ENCODE measurements around the gene ZNF471. TPM values are rescaled to one million over a fixed set of nuclear protein-coding genes. Genes with fewer than 3 reads are reported as not detected.
A peak's percentile ranks its signal among the peaks of the same experiment; 100 is the strongest.

Gene ZNF471
- total RNA-seq (ENCODE audit: insufficient read depth, low replicate concordance) = 12.8 TPM

GRCh38 chr19:56507446-56508289 is at the start of gene ZNF471:
Gene ZNF471, plus strand, starts transcription at chr19:56507855. Its CDS starts 3,717 bp downstream, at chr19:56511572.
- peak; percentile 100 for DNase-seq (ENCODE audit: low spot score)

DNA sequence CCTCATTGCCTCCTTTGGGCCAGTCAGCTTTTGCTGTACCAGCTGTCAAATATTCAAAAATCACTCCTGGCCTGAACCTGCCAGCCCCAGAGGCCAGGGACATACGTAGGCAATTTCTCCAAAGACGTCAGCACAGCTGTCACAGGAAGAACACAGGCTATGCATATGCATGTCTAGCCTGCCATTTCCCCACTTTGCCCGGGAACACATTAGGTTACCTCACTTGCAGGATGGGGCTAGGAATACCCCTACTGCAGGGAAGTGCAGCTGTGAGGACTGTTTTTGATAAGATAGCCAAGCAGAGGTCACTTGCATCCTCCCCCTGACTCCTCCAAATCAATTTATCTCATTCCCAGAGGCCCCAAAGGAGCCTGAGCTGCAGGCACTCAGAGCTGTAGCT is 33.3 kb upstream of the ZNF471 start:
- DNase-seq (ENCODE audit: low spot score) = no peak

DNA sequence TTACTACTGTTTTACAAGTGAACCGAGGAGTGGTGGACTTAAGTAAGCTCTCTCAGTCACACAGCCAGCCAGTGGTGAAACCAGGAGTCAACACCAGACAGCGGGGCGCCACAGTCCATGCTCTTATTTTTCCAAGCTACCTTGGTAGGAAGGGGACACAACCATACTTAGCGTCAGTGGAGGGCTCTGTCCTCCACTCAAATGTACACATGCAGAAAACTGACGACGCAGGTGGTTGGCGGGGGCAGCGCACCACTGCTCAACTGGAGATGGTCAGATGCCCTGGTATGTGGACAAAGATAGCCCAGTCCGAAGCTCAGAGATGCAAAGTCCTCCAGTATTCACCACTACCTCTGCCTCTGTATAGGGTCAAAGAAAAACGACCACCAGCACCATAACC is 31.6 kb upstream of the ZNF471 start:
- DNase-seq (ENCODE audit: low spot score) = no peak

DNA sequence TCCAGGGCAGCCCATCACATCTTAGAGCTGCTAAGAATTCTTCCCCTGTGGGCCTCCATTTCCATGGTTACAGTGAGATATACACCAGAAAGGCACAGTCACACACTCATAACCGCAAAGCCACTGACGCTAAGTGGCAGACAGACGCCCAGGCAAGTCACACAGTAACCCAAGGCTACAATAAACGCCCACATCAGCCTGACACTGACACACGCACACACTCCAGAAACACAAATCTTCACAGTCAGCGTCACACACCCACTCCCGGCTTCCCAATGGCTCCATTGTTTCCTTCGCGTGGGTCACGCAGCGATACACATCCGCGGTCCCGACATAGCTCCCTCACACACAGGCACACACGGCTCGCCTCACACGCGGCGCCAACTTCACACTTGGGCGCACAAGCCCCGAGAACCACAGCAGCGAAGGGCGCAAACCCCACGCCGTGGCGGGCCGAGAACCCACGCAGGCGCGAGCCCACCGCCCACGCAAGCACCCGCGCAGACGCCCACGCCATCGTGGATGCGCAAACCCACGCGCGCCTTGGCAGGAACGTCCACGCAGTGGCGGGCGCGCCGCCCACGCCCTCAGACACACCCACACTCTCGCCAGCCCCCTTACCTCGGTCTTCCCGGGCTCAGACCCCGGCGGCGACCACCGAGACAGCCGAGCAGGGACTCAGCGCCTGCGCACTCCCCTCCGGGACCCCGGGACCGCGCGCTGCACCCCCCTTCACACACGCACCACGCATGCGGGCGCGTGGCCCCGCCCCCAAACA is 30.8 kb upstream of the ZNF471 start, which contains the start of gene ZNF667:
Gene ZNF667, minus strand, starts transcription at position 695 of the 778 bp plus-strand sequence. CDS start 14,975 bp downstream, outside the sequence.
- peak; percentile 57 for DNase-seq (ENCODE audit: low spot score)

DNA sequence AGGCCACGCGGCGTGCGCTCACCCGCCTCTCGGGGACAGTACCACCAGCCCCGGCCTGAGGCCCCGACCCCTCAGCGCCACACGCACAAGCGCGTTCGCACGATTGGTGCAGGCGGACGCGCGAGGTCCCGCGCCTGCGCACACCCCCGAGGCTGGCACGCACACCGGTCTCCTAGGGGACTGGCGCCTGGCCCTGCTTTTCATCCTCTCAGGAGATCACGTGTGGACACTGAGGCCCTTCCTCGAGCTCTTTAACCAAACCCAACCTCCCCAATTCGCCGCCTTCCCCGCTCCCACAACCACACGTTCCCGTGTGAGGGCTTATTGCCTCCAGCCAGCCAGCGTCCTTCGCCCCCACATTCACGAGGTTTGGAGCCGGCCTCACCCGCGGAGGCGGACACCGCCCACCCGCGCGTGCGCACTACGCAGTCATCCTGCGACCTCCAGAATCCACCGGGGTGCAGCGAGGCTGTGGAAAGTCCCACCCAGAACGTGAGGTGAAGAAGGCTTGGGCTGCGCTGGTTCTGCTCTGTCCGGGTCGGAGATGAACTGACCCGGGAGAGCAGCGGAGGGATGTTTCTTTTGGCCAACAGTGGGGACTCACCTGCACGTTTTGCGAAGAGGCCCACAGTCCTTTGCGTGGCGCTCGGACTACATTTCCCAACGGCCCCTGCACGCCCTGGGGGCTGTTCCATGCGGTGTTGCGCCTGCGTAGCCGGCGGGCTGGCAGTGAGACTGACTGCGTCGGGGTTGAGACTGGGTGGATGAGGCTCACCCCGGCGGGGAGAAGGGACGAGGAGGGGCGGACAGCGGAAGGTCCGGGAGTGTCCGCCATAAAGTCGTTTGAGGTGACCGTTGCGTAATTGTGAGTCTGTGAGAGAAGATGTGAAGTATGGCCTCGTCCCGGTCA is 30.0 kb upstream of the ZNF471 start:
- DNase-seq (ENCODE audit: low spot score) = peak; percentile 98

GRCh38 chr19:56491399-56491798 is 16.3 kb upstream of the ZNF471 start:
- no peak for DNase-seq (ENCODE audit: low spot score)

- no peak for DNase-seq (ENCODE audit: low spot score)
These were observed 3.1 kb upstream of the ZNF471 start for GRCh38 chr19:56504581-56504980.

DNA sequence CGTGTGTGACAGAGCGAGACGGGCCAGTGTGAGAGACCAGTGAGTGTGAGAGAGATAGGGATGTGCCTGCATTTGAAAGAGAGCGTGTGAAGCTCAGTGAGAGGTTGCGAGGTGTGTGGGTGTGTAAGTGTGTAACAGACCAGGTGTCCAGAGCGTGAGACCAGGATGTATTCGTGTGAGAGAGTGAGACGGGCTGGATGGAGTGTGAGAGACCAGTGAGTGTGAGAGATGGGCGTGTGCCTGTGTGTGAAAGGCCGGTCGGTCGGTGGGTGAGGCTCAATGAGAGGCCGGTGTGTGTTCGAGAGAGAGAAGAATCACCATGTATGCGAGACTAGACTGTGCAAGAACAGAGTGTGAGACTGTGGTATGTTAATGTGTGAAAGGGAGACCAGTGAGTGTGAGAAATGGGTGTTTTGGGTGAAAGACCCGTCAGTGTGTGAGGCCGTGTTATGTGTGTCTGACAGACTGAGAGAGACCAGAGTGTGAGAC is 679 bp downstream of the ZNF471 start:
- no peak for DNase-seq (ENCODE audit: low spot score)

DNA sequence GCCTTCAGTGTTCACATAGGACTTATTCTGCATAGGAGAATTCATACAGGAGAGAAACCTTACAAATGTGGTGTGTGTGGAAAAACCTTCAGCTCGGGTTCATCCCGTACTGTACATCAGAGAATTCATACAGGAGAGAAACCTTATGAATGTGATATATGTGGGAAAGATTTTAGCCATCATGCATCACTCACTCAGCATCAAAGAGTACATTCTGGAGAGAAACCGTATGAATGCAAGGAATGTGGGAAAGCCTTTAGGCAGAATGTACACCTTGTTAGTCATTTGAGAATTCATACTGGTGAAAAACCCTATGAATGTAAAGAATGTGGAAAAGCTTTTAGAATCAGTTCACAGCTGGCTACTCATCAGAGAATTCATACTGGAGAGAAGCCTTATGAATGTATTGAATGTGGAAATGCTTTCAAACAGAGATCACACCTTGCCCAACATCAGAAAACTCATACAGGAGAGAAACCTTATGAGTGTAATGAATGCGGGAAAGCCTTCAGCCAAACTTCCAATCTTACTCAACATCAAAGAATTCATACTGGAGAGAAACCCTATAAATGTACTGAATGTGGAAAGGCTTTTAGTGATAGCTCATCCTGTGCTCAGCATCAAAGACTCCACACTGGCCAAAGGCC is 17.7 kb downstream of the ZNF471 start:
- DNase-seq (ENCODE audit: low spot score) = no peak

DNA sequence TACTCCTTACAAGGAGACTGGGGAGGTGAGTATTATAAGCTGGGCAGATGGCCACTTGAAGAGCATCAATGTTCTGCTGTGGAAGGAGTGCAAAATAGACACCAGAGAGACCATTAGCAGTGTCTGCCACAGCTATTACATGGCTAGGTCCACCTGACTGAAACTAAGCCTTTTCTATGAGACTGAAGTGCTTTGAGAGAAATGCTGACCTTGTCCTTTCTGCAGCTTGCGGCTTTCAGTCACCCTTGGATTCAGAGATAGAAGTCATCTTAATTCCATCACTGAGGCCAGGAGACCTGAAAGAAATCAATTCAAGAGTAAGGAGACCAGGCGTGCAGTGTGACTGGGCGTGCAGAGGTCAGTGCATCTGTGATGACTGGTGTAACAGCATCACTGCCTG is 29.8 kb downstream of the ZNF471 start:
- no peak for DNase-seq (ENCODE audit: low spot score)

GRCh38 chr19:56538254-56538760 is 30.7 kb downstream of the ZNF471 start:
- DNase-seq (ENCODE audit: low spot score) = peak; percentile 95

DNA sequence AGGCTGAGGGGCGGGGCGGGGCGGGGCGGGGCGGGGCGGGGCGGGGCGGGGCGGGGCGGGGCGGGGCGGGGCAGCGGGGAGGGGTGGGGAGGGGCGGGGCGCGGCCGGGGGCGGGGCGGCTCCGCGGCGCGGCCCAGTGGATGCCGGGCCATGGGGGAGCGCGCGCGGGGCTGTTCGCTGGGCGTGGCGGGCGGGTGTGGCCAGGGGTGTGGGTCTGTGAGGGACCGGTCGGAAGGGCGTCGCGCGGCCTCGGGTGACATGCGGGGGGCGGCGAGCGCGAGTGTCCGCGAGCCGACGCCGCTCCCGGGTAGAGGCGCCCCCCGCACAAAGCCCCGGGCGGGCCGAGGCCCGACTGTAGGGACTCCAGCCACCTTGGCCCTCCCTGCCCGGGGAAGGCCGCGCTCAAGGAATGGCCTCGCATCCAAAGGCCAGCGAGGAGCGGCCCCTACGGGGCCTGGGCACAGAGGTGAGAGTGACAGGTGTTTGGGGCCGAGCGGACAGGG is 31.2 kb downstream of the ZNF471 start, which contains the start of gene ZFP28:
Gene ZFP28, plus strand, starts transcription at position 188 of the 503 bp plus-strand sequence. Its CDS starts 71 bp downstream, at position 259.
- no peak for DNase-seq (ENCODE audit: low spot score)

DNA sequence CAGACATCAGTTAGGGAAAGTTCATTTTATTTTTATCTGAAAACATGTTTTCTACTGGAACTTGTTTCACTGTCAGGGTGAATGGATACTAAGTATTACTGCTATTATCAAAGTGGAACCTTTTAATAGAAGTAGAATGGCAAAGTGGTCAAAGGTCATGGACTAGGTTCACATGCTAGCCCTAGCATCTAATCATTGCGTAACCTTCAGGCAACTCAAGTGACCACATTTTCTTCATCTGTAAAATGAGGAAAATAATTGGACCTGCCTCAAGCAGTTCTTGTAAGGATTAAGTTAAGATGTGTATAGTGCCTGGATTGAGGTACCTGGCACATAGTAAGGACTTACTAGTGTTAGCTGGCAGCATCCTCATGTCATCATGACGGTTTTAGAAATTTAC is 36.1 kb downstream of the ZNF471 start:
- no peak for DNase-seq (ENCODE audit: low spot score)

DNA sequence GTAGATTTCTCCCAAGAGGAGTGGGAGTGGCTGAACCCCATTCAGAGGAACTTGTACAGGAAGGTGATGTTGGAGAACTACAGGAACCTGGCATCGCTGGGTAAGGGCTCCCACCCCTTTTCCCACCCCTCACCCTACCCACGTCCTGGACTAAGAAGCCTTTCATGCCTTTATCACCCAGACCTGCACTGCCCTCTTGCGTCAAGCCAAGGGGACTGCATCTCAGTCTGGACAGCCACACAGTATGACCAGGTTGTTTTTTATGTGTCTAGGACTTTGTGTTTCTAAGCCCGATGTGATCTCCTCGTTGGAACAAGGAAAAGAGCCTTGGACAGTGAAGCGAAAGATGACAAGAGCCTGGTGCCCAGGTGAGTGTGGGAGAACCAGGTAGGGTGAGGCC is 39.9 kb downstream of the ZNF471 start:
- no peak for DNase-seq (ENCODE audit: low spot score)

GRCh38 chr19:56554272-56554869 is 46.7 kb downstream of the ZNF471 start:
- DNase-seq (ENCODE audit: low spot score) = no peak

DNA sequence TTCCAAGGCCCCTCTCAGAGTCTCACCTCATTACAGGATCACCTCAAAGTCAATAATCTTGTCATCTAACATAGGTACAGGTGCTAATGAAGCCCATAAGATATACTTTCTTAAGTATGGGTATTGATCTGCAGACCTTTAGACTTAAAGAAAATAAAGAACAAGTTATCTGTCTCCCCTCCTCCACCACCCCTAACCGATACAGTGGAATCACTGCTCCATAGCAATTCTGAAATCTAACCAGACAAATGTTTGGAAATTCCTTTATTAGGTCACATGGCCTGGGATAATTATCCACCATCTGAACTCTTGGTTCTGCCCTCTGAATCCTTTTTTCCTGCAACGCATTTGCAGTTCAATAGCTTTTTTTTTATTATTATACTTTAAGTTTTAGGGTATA is 55.1 kb downstream of the ZNF471 start:
- no peak for DNase-seq (ENCODE audit: low spot score)

DNA sequence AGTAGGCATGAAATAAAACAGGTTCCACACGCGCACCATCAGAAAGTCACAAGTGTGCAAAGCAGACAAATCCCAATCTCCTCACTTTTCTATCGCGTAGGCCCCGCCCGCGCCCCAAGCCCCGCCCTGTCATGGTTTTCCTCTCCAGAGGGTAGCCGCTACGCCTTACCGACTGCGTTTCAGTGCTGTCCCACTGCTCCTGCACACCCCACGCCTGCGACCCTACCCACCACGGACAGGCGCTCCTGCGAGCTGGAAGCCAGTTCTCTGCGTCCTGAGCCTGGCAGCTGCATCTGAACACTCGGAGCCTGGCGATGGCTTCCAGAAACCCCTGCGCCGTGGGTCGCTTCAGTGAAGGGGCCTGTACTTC is 59.2 kb downstream of the ZNF471 start:
- no peak for DNase-seq (ENCODE audit: low spot score)

- peak; percentile 97 for DNase-seq (ENCODE audit: low spot score)
These were observed 59.8 kb downstream of the ZNF471 start, which contains the start of gene ZNF470 for GRCh38 chr19:56567274-56568120. Gene ZNF470, plus strand, starts transcription at chr19:56567468. Its CDS starts 2,844 bp downstream, at chr19:56570312.

DNA sequence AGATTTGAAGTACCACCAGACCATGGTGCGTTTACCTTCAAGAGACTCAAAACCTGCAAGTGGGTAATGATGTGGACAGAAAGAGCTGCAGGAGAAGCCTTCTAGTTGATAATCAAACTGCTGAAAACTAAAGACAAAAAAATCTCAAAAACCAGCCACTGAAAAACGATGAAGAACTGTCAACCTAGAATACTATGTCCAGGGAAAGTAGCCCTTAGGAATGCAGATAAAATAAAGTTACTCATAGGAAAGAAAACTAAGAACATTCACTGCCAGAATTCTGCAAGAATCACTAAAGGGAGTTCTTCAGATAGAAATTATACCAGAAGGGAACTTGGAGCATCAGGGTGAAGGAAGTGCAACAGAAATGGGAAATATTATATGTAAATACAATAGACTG is 64.9 kb downstream of the ZNF471 start:
- no peak for DNase-seq (ENCODE audit: low spot score)
